GM21619 (cell line): ENCODE measurements around the gene STOML2.

ENCODE experiments used
- ATAC-seq: cut with Tn5 transposase; IDR thresholded peaks from one replicate; pipeline ENCODE4 v1.9.1; 2021; ENCODE audit not compliant: unreplicated experiment

Gene STOML2

DNA sequence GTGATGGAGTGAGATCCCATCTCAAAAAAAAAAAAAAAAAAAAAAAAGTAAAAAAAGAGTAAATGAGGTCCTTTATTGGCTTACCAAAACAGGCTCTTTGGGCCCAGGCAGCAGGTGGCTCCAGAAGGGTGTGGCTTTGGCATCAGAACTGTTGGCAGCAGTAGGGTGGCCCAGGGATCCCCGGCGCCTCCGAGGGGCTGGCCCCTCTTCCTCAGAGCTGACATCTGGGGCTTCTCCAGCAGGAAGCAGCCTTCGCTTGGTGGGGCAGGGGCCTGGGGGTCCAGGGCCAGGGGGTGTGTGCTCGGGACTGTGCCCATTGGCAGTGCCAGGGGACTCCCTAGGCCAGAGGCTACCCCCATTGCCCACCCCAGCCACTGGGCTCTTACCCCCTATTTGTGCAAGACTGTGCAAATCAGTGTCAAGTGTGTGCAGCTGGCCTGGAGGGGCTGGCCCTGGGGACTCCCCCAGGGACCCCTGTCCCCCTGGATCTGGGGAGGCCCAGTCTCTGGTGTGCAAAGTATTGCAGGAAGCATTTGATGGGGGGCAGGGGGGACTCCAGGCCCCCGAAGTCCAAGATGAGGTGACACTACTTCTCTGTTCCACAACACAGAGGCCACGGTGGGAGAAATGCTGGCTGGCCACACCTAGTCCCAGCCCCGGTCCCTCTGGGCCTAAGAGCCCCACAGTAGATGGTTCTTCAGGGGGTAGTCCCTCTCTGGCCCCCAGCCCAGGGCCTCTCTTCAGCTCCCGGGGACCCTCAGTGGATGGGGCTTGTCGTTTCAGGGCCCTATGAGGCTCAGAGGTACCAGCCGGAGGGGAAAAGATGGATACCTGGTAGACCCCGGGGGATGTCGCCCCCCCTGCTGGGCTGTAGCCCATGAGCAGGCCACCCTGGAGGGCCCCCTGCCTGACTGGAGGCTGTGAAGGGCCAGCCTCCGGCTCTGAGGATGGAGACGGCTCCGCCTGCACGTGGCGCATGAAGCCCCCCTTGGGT, 4.7 kb upstream of the STOML2 start:
- ATAC-seq: no peak

- no peak for ATAC-seq
Observed at GRCh38 chr9:35106343-35106730, 3.4 kb upstream of the STOML2 start.

DNA sequence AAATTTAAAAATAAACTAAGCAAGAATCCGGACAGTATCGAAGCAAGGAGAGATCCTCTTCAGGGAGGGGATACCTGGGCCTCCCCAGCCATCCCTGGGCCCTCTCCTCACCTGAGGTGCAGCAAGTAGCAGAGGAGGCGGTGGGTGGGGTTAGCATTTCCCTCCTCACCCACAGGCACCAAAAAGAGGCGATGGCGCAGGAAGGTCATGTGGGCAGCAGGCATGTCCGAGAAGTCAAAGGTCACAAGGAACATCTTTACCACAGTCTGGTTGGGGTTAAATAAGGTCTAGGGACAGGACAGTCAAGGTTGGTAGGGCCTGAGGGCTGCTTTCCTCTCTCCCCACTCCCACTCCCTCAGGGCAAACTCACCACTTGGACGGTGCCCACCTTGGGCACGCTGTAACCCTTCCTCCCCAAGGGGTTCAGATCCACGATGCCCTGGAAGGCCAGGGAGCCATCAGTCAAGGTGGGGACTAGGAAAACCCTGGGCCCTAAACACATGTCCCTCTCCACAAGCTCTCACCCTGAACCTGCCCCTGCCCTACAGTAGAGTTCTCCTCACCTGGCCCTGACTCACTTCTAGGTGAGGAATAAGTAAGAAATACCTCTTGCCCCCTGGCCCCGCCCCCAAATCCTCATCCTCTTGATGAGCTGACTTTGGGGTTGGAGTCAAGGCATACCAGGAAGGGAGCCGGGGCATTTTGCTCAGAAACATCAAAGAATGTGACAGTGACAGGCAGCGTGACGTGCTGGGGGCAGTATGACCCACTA, 2.8 kb upstream of the STOML2 start:
- ATAC-seq: no peak

DNA sequence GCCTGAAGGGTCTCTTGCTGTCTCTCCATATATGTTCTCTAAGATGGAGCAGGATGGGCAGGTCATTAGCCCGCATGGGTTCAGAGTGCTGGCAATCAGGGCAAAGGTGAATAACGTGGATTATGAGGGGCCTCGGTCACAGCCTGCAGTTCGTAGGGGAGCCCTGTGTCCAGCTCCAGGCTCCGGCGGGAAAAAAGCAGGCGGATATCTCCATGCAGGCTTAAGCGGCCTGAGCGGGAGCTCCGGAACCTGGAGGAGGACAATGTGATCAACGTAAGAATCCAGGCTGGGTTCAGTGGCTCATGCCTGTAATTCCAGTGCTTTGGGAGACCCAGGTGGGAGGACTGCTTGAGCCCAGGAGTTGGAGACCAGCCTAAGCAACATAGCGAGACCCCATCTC, 2.2 kb upstream of the STOML2 start:
- no peak for ATAC-seq

- no peak for ATAC-seq
Observed at GRCh38 chr9:35104586-35104985, 1.7 kb upstream of the STOML2 start.

GRCh38 chr9:35103660-35104191, 795 bp upstream of the STOML2 start:
- no peak for ATAC-seq

DNA sequence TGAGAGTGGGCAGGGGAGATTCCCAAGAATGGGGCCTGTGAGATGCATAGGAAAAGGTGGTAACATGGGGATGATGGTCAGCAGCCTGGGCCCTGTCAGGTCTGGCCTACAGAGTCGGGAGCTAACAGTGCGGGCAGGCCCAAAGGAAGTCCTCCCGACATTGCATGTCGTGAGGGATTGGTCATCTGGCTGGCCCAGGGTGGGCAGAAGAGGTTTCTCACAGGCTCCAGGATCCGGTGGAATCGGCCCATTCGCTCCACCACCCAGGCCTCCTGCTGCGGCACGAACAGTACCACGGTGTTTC, 514 bp downstream of the STOML2 start:
- peak; percentile 20 for ATAC-seq

DNA sequence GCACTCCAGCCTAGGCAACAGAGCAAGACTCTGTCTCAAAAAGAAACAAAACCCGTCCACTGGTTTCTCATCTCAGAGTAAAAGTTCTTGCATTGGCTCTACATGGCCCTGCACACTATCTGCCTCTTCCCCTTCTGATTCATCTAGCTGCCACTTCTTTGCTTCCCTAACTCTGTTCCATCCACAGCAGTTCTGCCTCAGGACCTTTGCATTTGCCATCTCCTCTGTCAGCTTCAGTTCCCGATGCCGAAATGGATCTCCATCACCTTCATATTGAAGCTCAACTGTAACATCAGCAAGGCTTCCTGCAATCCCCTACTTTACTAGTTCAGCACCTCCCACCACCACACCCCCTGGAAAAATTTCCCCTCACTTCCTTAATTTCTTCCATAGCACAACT, 5.4 kb downstream of the STOML2 start:
- ATAC-seq: no peak

- peak; percentile 87 for ATAC-seq
Observed at GRCh38 chr9:35096035-35096849, 6.7 kb downstream of the STOML2 start, which contains the start of gene PIGO. TSS of gene PIGO (minus strand) at chr9:35096591. CDS start at chr9:35095565, 1,026 bp downstream.

- no peak for ATAC-seq
Observed at GRCh38 chr9:35091536-35091935, 11.4 kb downstream of the STOML2 start.

- ATAC-seq: no peak
Observed at GRCh38 chr9:35089434-35089833, 13.5 kb downstream of the STOML2 start.

GRCh38 chr9:35085078-35085477, 17.9 kb downstream of the STOML2 start:
- no peak for ATAC-seq

DNA sequence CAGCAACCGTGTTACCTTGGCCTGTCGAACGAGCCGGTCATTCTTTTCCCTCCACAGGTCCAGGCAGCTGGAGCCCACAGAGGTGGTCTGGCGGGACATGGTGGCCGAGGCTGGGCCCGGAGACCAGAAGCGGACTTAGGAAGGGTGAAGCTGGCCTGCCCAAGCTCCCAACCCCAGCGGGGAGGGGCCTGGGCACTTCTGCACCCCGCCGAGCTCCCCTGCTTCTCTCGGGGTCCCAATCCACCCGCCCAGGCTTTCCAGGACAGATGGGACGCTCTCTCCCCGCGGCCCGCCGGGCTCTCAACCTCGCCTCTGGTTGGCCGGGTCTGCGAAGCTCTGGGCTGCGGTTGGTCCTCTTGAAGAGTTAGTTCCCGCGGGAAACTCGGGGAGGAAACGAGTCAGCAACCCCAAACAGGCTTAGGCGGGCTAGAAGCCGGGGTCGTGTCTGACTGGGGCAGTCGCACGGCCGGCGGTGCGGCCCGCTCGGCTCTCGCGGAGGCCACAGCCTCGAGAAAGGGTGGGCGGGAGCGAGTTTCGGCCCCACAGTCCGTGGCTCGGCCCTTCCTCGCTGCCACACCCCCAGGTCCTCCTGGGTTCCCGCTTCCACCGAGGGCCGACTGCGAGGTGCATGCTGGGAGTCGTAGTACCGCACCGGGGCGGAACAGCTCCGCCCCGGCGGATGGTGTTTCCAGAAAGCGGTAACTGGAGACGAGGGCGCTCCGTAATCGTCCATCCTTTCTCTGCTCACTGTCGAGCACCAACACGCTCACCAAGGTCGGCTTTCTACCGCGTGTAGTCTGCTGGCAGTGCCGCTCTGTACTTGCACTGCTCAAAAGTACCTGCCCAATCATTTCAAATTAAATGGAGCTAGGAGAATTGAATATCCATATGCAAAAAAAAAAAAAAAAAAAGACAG, 23.2 kb downstream of the STOML2 start, which contains the start of gene FANCG:
FANCG (minus strand) TSS at position 517 of the 916 bp plus-strand sequence; CDS start at position 99, 418 bp downstream.
- ATAC-seq: peak; percentile 83

DNA sequence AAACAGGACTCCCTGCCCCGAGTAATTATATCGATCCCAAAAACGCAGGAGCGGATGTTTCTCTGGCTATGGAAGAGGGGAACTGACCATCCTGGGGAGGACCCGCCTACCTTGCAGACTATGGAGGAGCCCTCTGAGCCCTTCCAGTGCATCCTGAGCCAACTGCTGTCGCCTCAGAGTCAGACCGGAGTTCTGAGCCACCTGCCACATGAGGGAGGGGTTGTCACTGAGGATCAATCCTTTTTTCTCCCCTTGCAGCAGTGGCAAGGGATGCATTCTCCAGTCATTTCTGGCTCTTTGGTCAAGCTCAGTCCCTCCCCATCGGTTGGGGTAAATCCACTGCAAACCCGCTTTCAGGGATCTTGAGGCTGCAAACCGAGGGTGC, 23.9 kb downstream of the STOML2 start:
- ATAC-seq: no peak

DNA sequence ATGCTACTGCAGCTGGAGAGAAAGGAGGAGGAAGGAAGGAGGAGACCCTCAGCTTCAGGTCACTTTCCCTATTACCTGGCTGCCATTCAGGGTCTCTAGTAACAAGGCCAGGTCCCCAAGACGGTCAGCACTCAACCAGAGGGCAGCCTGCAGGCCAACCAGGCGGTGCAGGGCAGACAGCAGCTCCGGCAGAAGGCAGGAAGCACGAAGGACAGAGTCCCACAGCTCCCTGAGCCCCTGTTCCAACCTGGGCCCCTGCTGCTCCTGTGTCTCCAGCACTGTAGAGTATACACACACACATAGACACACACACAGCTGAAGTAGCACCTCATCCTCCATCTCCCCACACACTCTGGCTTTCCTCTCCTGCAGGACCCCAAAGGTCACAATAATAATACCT, 24.9 kb downstream of the STOML2 start:
- ATAC-seq: no peak

DNA sequence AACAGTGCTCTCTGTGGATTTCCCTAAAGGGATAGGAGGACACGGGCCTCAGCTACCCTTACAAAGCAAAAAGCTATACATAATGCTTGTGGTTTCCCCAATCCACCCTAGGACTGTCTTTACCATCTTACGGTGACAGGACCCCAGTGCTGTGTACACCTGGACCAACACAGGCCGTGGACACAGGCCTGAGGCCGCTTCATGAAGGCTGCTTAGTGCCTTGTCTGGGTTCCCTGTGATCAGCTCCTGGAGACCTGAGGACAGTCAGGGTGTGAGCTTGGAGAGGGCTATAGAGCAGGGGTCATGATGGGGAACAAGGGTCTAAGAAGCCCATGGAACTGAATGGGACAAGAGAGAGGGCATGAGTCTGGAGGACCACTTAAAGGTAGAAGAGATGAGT, 26.1 kb downstream of the STOML2 start:
- no peak for ATAC-seq

GRCh38 chr9:35075358-35075757, 27.6 kb downstream of the STOML2 start:
- ATAC-seq: no peak

- no peak for ATAC-seq
Observed at GRCh38 chr9:35074791-35075190, 28.1 kb downstream of the STOML2 start.

GRCh38 chr9:35074141-35074540, 28.8 kb downstream of the STOML2 start:
- ATAC-seq: no peak

DNA sequence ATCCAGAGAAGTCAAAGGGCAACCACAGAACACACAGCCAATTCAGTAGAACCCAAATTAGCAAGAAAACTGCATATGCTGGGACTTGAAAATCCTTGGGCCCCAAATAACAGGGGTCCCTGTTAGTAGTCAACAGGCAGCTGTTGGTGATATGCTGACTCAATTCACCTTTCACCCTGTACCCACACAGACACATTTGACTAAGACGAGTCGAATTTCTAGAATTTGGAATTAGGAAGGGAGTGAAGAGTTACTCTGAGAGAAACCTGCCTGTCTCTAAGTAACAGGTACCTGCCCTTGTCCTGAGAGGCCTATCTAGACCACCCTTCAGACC, 29.7 kb downstream of the STOML2 start:
- ATAC-seq: no peak
